Psoas muscle (tissue), 8 donors: ENCODE measurements around the gene HSP90AA1. TPM values are rescaled to one million over a fixed set of nuclear protein-coding genes. Genes with fewer than 3 reads are reported as not detected.

ENCODE experiments used
- ATAC-seq, 4 donors: fragments of 200-7000 bp; cut with Tn5 transposase; one replicate each; pipeline ENCODE4 v1.9.1; 2020; ENCODE audit warnings: moderate library complexity in 3 of 4, mild to moderate bottlenecking in 2 of 4
- DNase-seq, 2 donors: peaks; one replicate each; pipeline ENCODE4 v3.0.0-alpha.2; 2020
- H3K27ac ChIP-seq: fragments of 200-600 bp; one replicate; pipeline ENCODE4 v1.8.0; 2022
- H3K27me3 ChIP-seq, 3 donors: fragments of 200-600 bp in 1 of 3; one replicate each; pipeline versions ENCODE4 v1.6.1 to v1.8.0; 2013 to 2022; ENCODE audit warnings: low read length in 2 of 3, mild to moderate bottlenecking in 2 of 3, moderate library complexity in 1 of 3; ENCODE audit not compliant: insufficient read depth in 3 of 3
- H3K36me3 ChIP-seq, 2 donors: fragments of 200-600 bp in 1 of 2; one replicate each; pipeline versions ENCODE4 v1.6.1 to v1.8.0; 2013 to 2022; ENCODE audit warnings: low read depth in 1 of 2, mild to moderate bottlenecking in 1 of 2, moderate library complexity in 1 of 2; ENCODE audit not compliant: insufficient read depth in 1 of 2
- H3K4me1 ChIP-seq: fragments of 200-600 bp; one replicate; pipeline ENCODE4 v1.8.0; 2022
- H3K4me3 ChIP-seq: fragments of 200-600 bp; one replicate; pipeline ENCODE4 v1.8.0; 2022; ENCODE audit warnings: mild to moderate bottlenecking
- H3K9me3 ChIP-seq: fragments of 200-600 bp; one replicate; pipeline ENCODE4 v1.8.0; 2022
- WGBS, 3 donors: extraction: QIAGEN DNeasy Blood & Tissue Kit; methylation state at CpG; one replicate each; pipeline versions ENCODE4 v1.1.6 to v1.1.7; 2013; 5-methylcytosine and 5-hydroxymethylcytosine counted together
- intact Hi-C, 2 donors: fragments of 100-400 bp; cut with DNase I; formaldehyde crosslinking; loops; one replicate each; pipeline versions ENCODE4 v1.11.0 to v1.14.2; 2022
- polyA plus RNA-seq, 3 donors: library from polyadenylated mRNA; stranded (reverse); fragments of 200-250 nt; gene quantifications; one replicate each; pipeline ENCODE4 v1.2.3, GENCODE V29; 2013
- total RNA-seq, 4 donors: library from RNA; stranded (reverse); fragmentation: NEBNext Ultra II Directional in 2 of 4; extraction: Animal tissue kit (Norgen Biotek cat#: 25700) in 2 of 4; gene quantifications; one replicate each; pipeline versions ENCODE4 v1.2.1 to v1.2.4, GENCODE V29; 2021 to 2023
- TF ChIP-seq, protein P1 (sequence below): fragments of 200-600 bp; IDR thresholded peaks from one replicate; pipeline ENCODE4 v1.8.0; 2022; ENCODE audit warnings: antibody characterized with exemption
- donor health status: healthy with polysubstance abuse.
- donor health status: DM: no; HTN: no; CAD: no; lungs with moderate emphysema.
- donor health status: Bipolar disorder and iron deficiency.
- donor health status: healthy.
- donor health status: DM: yes; HTN: yes; CAD: no.
- donor health status: DM: no; HTN: no; CAD: no.
- donor health status: DM: no; HTN: no; CAD: no.
- donor health status: DM: yes; HTN: yes; CAD: no.

HSP90AA1 gene
- total and polyA plus RNA-seq, 7 donors, result 398 to 1,480 (median 549) TPM

DNA sequence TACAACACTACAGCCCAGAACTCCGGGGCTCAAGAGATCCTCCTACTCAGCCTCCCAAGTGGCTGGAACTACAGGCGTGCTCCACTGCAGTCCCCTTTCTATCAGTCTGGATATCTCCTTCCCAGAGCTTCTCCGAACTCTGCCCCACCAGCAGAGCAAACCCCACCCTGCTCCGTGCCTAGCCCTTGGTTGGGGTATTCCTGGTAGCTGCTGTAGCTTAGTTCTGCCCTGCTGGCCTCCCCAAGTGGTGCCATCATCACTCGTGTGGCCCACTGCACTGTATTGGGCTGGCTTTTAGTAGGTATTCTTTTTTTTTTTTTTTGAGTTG lies 9.5 kb downstream of the HSP90AA1 start:
- 85 to 89% (median 88%) methylated on average over 5 of the region's 5 CpGs for WGBS, 3 donors
- H3K4me1 ChIP-seq, result peaks cover 8% of the 10 kb centered on the region
- peak in 2 of 4 donors; percentile 12 to 17 for ATAC-seq

DNA sequence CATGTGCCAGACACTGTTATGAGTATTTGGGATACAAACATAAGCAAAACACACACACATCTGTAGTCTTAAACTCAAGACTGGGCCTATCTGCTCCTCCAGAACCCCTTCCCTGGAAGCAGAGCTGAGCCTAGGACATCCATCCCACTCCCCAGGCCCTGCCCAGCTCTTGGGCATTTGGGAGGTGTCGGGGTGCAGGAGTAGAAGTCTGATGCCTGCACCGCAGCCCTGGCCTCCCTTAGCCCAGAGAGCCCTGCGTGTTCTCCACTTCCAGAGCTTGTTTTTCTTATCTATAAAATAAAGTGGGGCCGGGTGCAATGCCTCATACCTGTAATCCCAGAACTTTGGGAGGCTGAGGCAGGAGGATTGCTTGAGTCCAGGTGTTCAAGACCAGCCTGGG lies 11.7 kb downstream of the HSP90AA1 start:
- no peak overlapping the region for H3K27ac ChIP-seq
- H3K27me3 ChIP-seq, result no peaks in the 10 kb centered on the region
- 93 to 96% (median 95%) methylated on average over 4 of the region's 4 CpGs for WGBS, 3 donors
- H3K9me3 ChIP-seq, result no peaks in the 10 kb centered on the region
- ATAC-seq, result peak in 1 of 4 donors; percentile 14
- no peaks in the 10 kb centered on the region for H3K4me1 ChIP-seq
- intact Hi-C loops, result no loop called here
- H3K4me3 ChIP-seq, result no peak overlapping the region
- peaks cover 3 to 23% of the 10 kb centered on the region in 2 donors for H3K36me3 ChIP-seq
- peak in 1 of 2 donors; percentile 21 for DNase-seq
- TF ChIP-seq, protein P1, sequence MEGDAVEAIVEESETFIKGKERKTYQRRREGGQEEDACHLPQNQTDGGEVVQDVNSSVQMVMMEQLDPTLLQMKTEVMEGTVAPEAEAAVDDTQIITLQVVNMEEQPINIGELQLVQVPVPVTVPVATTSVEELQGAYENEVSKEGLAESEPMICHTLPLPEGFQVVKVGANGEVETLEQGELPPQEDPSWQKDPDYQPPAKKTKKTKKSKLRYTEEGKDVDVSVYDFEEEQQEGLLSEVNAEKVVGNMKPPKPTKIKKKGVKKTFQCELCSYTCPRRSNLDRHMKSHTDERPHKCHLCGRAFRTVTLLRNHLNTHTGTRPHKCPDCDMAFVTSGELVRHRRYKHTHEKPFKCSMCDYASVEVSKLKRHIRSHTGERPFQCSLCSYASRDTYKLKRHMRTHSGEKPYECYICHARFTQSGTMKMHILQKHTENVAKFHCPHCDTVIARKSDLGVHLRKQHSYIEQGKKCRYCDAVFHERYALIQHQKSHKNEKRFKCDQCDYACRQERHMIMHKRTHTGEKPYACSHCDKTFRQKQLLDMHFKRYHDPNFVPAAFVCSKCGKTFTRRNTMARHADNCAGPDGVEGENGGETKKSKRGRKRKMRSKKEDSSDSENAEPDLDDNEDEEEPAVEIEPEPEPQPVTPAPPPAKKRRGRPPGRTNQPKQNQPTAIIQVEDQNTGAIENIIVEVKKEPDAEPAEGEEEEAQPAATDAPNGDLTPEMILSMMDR, result no peak

More for the DNA sequence above, 9.5 kb downstream of the HSP90AA1 start:
- Histone ChIP-seq H3K4me3 (no peak overlapping the region), H3K9me3 (no peaks in the 10 kb centered on the region), H3K27ac (no peak overlapping the region), H3K27me3 (no peaks in the 10 kb centered on the region), H3K36me3 (peaks cover 12 to 45% of the 10 kb centered on the region in 2 donors)
- TF ChIP-seq, protein P1, result no peak
- intact Hi-C loops, result no loop called here
- DNase-seq, result peak in 1 of 2 donors; percentile 11

DNA sequence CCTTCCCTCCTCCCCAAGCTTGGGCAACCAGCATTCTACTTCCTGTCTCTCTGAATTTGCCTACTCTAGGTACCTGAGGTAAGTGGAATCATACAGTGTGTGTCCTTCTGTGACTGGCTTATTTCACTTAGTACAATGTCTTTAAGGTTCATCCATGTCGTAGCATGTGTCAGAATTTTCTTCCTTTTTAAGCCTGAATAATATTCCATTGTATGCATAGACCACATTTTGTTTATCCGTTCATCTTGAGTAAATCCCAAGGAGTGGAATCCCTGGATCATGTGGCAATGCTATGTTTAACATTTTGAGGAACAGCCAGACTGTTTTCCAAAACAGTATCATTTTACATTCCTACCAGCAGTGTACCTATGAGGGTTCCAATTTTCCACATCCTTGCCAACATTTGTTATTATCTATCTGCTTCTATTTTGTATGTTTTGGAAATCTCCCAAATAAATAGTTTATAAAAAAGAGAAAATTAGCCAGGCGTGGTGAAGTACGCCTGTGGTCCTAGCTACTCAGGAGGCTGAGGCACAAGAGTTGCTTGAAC lies 12.4 kb downstream of the HSP90AA1 start:
- WGBS, 3 donors, result 64 to 77% (median 67%) methylated on average over 4 of the region's 4 CpGs
- no peaks in the 10 kb centered on the region for H3K9me3 ChIP-seq
- H3K36me3 ChIP-seq, result peaks cover 0 to 17% of the 10 kb centered on the region in 2 donors
- intact Hi-C loops, result no loop called here
- no peak overlapping the region for H3K4me3 ChIP-seq
- DNase-seq (no peak), ATAC-seq (no peak)
- H3K27ac ChIP-seq, result no peak overlapping the region
- no peaks in the 10 kb centered on the region for H3K27me3 ChIP-seq
- H3K4me1 ChIP-seq, result no peaks in the 10 kb centered on the region
- TF ChIP-seq, protein P1, result no peak

DNA sequence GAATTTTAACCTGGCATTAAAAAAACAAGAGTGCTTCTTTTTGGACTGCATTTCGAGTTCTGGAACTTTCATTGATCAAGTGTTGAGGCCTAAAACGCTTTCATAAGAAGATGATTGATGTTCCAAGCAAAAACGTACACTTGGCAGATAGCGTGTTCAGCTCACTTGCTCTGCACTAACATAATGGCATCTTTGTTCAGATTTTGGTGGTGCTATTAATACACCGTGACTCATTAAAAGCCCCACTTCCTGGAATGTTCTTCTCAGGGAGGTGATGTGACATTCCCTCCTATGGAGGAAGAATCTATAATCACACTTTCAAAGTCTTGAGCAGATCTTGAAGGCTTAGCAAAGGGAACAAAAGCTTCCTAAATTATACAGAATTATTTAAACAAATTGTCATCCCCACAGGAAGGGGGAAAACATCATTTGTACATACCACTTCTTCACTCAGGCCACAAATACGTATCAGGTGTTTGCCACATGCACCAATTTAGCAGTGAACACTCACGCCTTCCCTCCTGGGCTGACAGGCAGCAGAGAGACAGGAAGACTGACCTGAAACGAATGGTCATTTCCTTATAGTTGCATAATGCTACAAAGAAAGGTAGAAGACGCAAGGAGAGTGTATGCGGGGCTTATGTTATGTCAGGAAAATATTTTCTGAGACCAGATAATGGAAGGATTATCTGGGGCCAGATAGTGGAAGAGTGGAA lies 15.4 kb downstream of the HSP90AA1 start:
- intact Hi-C loops, result no loop called here
- Histone ChIP-seq H3K27ac (no peak overlapping the region), H3K36me3 (no peaks in the 10 kb centered on the region), H3K27me3 (no peaks in the 10 kb centered on the region), H3K9me3 (no peaks in the 10 kb centered on the region), H3K4me1 (no peaks in the 10 kb centered on the region), H3K4me3 (no peak overlapping the region)
- ATAC-seq, result no peak
- no peak for DNase-seq
- 62 to 66% (median 62%) methylated on average over 10 of the region's 10 CpGs for WGBS, 3 donors
- TF ChIP-seq, protein P1, result no peak
